Caco-2 (cell line): ENCODE data around the gene PTGES3L. TPM values are rescaled to one million over a fixed set of nuclear protein-coding genes. Genes with fewer than 3 reads are reported as not detected.
A peak's percentile ranks its signal among the peaks of the same experiment; 100 is the strongest.
"Not testable (repeated sequence)": the region's sequence is repeated elsewhere in the genome, so short reads cannot be mapped to it uniquely, and the experiment has no call there.

ENCODE experiments used
- BruUV-seq: library from RNA; stranded (reverse); fragments of 400-500 nt; replicated peaks from 2 replicates; lab custom pipeline; 2021; lab: Mats Ljungman, UMichigan
- CTCF ChIA-PET: fragments of 300-600 bp; sonication (Branson Sonifier 250); formaldehyde crosslinking; loops from one replicate; lab custom pipeline; 2022; ENCODE audit warnings: antibody characterized with exemption; lab: Charles Lee
- POLR2A ChIA-PET: fragments of 300-600 bp; sonication (Branson Sonifier 250); formaldehyde crosslinking; loops from one replicate; lab custom pipeline; 2022; ENCODE audit warnings: antibody characterized with exemption; lab: Charles Lee
- DNase-seq, 2 experiments: peaks; one replicate each; pipeline versions ENCODE4 v3.0.0 to v3.0.0-alpha.2; 2020 to 2022
- H3K27me3 ChIP-seq: replicated peaks from 2 replicates; pipeline ENCODE4 v1.6.0; 2011; ENCODE audit warnings: low read length; ENCODE audit not compliant: control insufficient read depth, insufficient read depth
- H3K36me3 ChIP-seq: 2 replicates; pipeline ENCODE4 v1.5.1; 2011; ENCODE audit warnings: low read length; ENCODE audit not compliant: control insufficient read depth, insufficient read depth
- H3K4me1 ChIP-seq: fragments of 250-450 bp; sonication (Bioruptor Pico); 2 replicates; pipeline ENCODE4 v1.5.1; 2020; ENCODE audit warnings: mild to moderate bottlenecking
- H3K4me3 ChIP-seq: 2 replicates; pipeline ENCODE4 v1.5.1; 2011; ENCODE audit warnings: low read depth, mild to moderate bottlenecking, control low read depth, low read length
- H3K9me3 ChIP-seq: fragments of 250-450 bp; sonication (Bioruptor Pico); 2 replicates; pipeline ENCODE4 v1.5.1; 2020; ENCODE audit warnings: mild to moderate bottlenecking, moderate library complexity
- H3K27ac Mint-ChIP-seq: one replicate; pipeline ENCODE4 v1.8.0; 2022; ENCODE audit warnings: mixed read lengths; ENCODE audit not compliant: unreplicated experiment
- H3K27me3 Mint-ChIP-seq: one replicate; pipeline ENCODE4 v1.8.0; 2022; ENCODE audit warnings: mixed read lengths; ENCODE audit not compliant: insufficient read depth, unreplicated experiment
- H3K36me3 Mint-ChIP-seq: one replicate; pipeline ENCODE4 v1.8.0; 2022; ENCODE audit warnings: mild to moderate bottlenecking, mixed read lengths; ENCODE audit not compliant: insufficient read depth, unreplicated experiment
- H3K4me1 Mint-ChIP-seq: one replicate; pipeline ENCODE4 v1.8.0; 2022; ENCODE audit warnings: low read depth, mixed read lengths; ENCODE audit not compliant: unreplicated experiment
- H3K4me3 Mint-ChIP-seq: one replicate; pipeline ENCODE4 v1.8.0; 2022; ENCODE audit warnings: mild to moderate bottlenecking, moderate library complexity, mixed read lengths; ENCODE audit not compliant: unreplicated experiment
- H3K9me3 Mint-ChIP-seq: one replicate; pipeline ENCODE4 v1.8.0; 2022; ENCODE audit warnings: mixed read lengths; ENCODE audit not compliant: unreplicated experiment
- CTCF ChIP-seq, 2 experiments: fragments of 200-600 bp in 1 of 2; IDR thresholded peaks; 1 replicate in 1 of 2; 2 replicates in 1 of 2; pipeline versions ENCODE4 v1.5.1 to v1.8.0; 2011 to 2022; ENCODE audit warnings: antibody characterized with exemption in 1 of 2, control low read depth in 1 of 2, inconsistent platforms in 1 of 2, low read depth in 1 of 2, low read length in 1 of 2, mild to moderate bottlenecking in 1 of 2, moderate library complexity in 1 of 2; ENCODE audit not compliant: insufficient read depth in 1 of 2, severe bottlenecking in 1 of 2, unreplicated experiment in 1 of 2
- intact Hi-C: fragments of 100-400 bp; cut with micrococcal nuclease; formaldehyde crosslinking; loops from one replicate; pipeline ENCODE4 v1.10.0; 2022; ENCODE audit not compliant: unreplicated experiment
- total RNA-seq: library from RNA; stranded (reverse); gene quantifications from 2 replicates; pipeline ENCODE4 v1.2.3, GENCODE V29; 2022

PTGES3L gene
- total RNA-seq, 1 experiment from 2014 or later = 1.2 TPM

- ChIA-PET POLR2A (no interaction called here), CTCF (no interaction called here)
- Histone ChIP-seq H3K36me3 (no peaks in the 10 kb centered on the region), H3K4me3 (no peak overlapping the region), H3K27me3 (no peaks in the 10 kb centered on the region), H3K9me3 (no peaks in the 10 kb centered on the region), H3K4me1 (peaks cover 8% of the 10 kb centered on the region)
- TF ChIP-seq CTCF (IDR thresholded peaks at IDR 0.05; ENCODE audit: insufficient read depth in 1 of 2, low read depth in 1 of 2, low read length in 1 of 2, severe bottlenecking in 1 of 2, unreplicated experiment in 1 of 2) = no peak
- H3K27ac Mint-ChIP-seq = no peak overlapping the region
- no peaks in the 10 kb centered on the region for H3K27me3 Mint-ChIP-seq
- H3K9me3 Mint-ChIP-seq = no peaks in the 10 kb centered on the region
- no peak for DNase-seq
- H3K4me3 Mint-ChIP-seq = no peak overlapping the region
- peaks cover 5% of the 10 kb centered on the region for H3K36me3 Mint-ChIP-seq
- intact Hi-C loops = no loop called here
- H3K4me1 Mint-ChIP-seq = no peaks in the 10 kb centered on the region
- no TSS peak for BruUV-seq
These were observed 57.6 kb downstream of the PTGES3L start for GRCh38 chr17:42922294-42922693.

GRCh38 chr17:42920922-42921321 lies 59.0 kb downstream of the PTGES3L start:
- no peaks in the 10 kb centered on the region for H3K27me3 ChIP-seq
- ChIA-PET CTCF (no interaction called here), POLR2A (no interaction called here)
- peaks cover 8% of the 10 kb centered on the region for H3K4me1 ChIP-seq
- no peaks in the 10 kb centered on the region for H3K36me3 ChIP-seq
- no peaks in the 10 kb centered on the region for H3K9me3 ChIP-seq
- Mint-ChIP-seq H3K27me3 (no peaks in the 10 kb centered on the region), H3K4me1 (no peaks in the 10 kb centered on the region), H3K36me3 (peaks cover 5% of the 10 kb centered on the region), H3K9me3 (no peaks in the 10 kb centered on the region), H3K4me3 (no peak overlapping the region), H3K27ac (no peak overlapping the region)
- intact Hi-C loops = no loop called here
- no TSS peak for BruUV-seq
- no peak overlapping the region for H3K4me3 ChIP-seq
- DNase-seq = no peak
- TF ChIP-seq CTCF (IDR thresholded peaks at IDR 0.05; ENCODE audit: insufficient read depth in 1 of 2, low read depth in 1 of 2, low read length in 1 of 2, severe bottlenecking in 1 of 2, unreplicated experiment in 1 of 2) = no peak

DNA sequence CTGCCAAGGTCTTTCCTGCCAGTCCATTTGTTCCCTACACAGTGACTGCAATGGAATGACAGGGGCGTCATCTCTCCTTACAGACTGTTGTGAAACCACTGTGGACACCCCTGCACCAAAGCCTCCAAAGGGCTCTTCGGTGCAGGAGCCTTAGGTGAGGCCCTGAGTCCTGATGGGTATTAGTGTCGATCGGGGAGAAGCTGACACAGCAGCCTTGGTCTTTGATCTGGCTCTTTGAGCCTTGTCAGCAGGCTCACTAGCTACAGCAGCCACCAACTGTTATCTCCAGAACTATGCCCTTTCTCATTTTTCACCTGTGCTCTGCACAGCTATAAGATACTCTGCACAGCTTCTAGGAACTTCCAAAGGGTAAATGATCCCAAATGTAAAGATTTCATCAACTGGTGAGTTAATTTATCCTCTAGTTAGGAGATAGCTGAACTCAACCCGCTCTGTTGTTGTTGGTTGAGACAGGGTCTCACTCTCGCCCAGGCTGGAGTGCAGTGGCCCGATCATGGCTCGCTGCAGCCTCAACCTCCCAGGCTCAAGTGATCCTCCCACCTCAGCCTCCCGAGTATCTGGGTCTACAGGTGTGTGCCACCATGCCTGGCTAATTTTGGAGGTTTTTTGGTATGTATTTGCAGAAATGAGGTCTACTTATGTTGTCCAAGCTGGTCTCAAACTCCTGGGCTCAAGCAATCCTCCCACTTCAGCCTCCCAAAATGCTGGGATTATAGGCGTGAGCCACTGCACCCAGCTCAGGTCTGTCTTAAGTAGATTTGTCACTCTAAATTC lies 59.6 kb downstream of the PTGES3L start:
- H3K4me3 ChIP-seq = no peak overlapping the region
- Mint-ChIP-seq H3K4me1 (no peaks in the 10 kb centered on the region), H3K4me3 (no peak overlapping the region)

GRCh38 chr17:42919522-42920077 lies 60.3 kb downstream of the PTGES3L start:
- DNase-seq, H3K4me3 Mint-ChIP-seq, H3K4me3 ChIP-seq, H3K27me3 ChIP-seq, H3K36me3 ChIP-seq, H3K36me3 Mint-ChIP-seq, BruUV-seq, intact Hi-C loops, H3K4me1 Mint-ChIP-seq, H3K9me3 Mint-ChIP-seq, H3K27ac Mint-ChIP-seq, H3K27me3 Mint-ChIP-seq, H3K4me1 ChIP-seq, H3K9me3 ChIP-seq: not testable (repeated sequence)
- POLR2A ChIA-PET = interaction anchor here (0.7 kb wide), 1 partner anchor 10 kb away, joined by 3 read pairs; no protein-coding TSS in a partner anchor
- CTCF ChIA-PET = interaction anchor here (0.6 to 2.0 kb wide), 4 partner anchors 10 to 37 kb away, joined by 3 to 7 read pairs (median 4); no protein-coding TSS in a partner anchor

More for the DNA sequence above, 59.6 kb downstream of the PTGES3L start:
- TF ChIP-seq CTCF (IDR thresholded peaks at IDR 0.05; ENCODE audit: insufficient read depth in 1 of 2, low read depth in 1 of 2, low read length in 1 of 2, severe bottlenecking in 1 of 2, unreplicated experiment in 1 of 2) = no peak
- H3K27me3 Mint-ChIP-seq = no peaks in the 10 kb centered on the region
- peaks cover 5% of the 10 kb centered on the region for H3K36me3 Mint-ChIP-seq
- no peaks in the 10 kb centered on the region for H3K9me3 ChIP-seq
- DNase-seq = peak; percentile 13 to 53
- intact Hi-C loops = no loop called here
- H3K36me3 ChIP-seq = no peaks in the 10 kb centered on the region
- H3K4me1 ChIP-seq = peaks cover 8% of the 10 kb centered on the region
- no peaks in the 10 kb centered on the region for H3K27me3 ChIP-seq
- no peak overlapping the region for H3K27ac Mint-ChIP-seq
- no peaks in the 10 kb centered on the region for H3K9me3 Mint-ChIP-seq
- CTCF ChIA-PET = interaction anchor here (2.0 kb wide), 1 partner anchor 9 kb away, joined by 7 read pairs; no protein-coding TSS in a partner anchor
- POLR2A ChIA-PET = interaction anchor here (0.5 kb wide), 1 partner anchor 198 kb away, joined by 3 read pairs; no protein-coding TSS in a partner anchor
- BruUV-seq = no TSS peak
